ENCODE results near the gene CRP. TPM values are rescaled to one million over a fixed set of nuclear protein-coding genes. Genes with fewer than 3 reads are reported as not detected.

The CRP gene, protein sequence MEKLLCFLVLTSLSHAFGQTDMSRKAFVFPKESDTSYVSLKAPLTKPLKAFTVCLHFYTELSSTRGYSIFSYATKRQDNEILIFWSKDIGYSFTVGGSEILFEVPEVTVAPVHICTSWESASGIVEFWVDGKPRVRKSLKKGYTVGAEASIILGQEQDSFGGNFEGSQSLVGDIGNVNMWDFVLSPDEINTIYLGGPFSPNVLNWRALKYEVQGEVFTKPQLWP
- not detected in 2 replicates for total RNA-seq

DNA sequence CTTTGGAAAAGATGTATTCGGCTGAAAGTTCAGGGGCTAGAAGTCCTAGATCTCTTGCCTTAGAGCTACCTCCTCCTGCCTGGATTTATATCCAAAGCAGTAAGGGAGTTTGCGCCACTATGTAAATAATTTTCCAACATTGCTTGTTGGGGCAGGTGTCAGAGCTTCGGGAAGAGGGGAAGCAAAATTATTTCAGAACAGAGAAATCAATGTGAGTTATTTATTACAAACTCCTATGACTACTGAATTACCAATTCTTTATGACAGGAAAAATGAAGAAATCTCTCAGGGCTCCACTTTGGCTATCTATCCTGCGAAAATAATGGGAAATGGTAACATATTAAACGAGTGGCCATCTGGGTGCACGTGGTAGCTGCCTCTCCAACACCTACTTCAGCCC lies at the start of gene CRP:
Gene CRP (minus strand): TSS at position 61 of the 400 bp plus-strand sequence. CDS start 104 bp downstream, outside the sequence.

Other genes with a start within 250 kb of the CRP start
- not detected in 2 replicates for gene OR10J5, start 178.6 kb downstream of the CRP start, total RNA-seq
- not detected in 2 replicates for gene APCS, start 126.8 kb downstream of the CRP start, total RNA-seq
- gene DUSP23, start 66.4 kb upstream of the CRP start, total RNA-seq: 42.0 and 75.6 TPM in 2 replicates
- not detected in 2 replicates for gene FCRL6, start 87.8 kb upstream of the CRP start, total RNA-seq
- gene SLAMF8, start 112.3 kb upstream of the CRP start, total RNA-seq: not detected in 2 replicates
- 0.05 and 0.21 TPM in 2 replicates for gene VSIG8, start 148.1 kb upstream of the CRP start, total RNA-seq
- 0.09 and 0.49 TPM in 2 replicates for gene CFAP45, start 185.6 kb upstream of the CRP start, total RNA-seq
- 816 and 871 TPM in 2 replicates for gene TAGLN2, start 210.9 kb upstream of the CRP start, total RNA-seq
- 42.0 and 44.1 TPM in 2 replicates for gene IGSF9, start 231.0 kb upstream of the CRP start, total RNA-seq
- gene SLAMF9, start 239.6 kb upstream of the CRP start, total RNA-seq: 32.0 and 35.2 TPM in 2 replicates

All from airway epithelial cell (primary cell).